ENCODE measurements around the gene C2orf92. TPM values are rescaled to one million over a fixed set of nuclear protein-coding genes. Genes with fewer than 3 reads are reported as not detected.
A peak's percentile ranks its signal among the peaks of the same experiment; 100 is the strongest.

The C2orf92 gene
- total RNA-seq, 1 donor from 2014 or later, result 5.7 TPM

- no peak for DNase-seq (ENCODE audit: low read depth)
Observed at GRCh38 chr2:97712693-97713295, 43.3 kb downstream of the C2orf92 start.

- DNase-seq (ENCODE audit: low read depth), result no peak
Observed at GRCh38 chr2:97713296-97714083, 44.0 kb downstream of the C2orf92 start, which contains the start of gene ZAP70. Gene ZAP70, plus strand, starts transcription at chr2:97713576. Its CDS starts 10,461 bp downstream, at chr2:97724037.

- DNase-seq (ENCODE audit: low read depth), result no peak
Observed at GRCh38 chr2:97714084-97714949, 44.8 kb downstream of the C2orf92 start.

- DNase-seq (ENCODE audit: low read depth), result no peak
Observed at GRCh38 chr2:97714950-97715652, 45.6 kb downstream of the C2orf92 start.

- DNase-seq (ENCODE audit: low read depth), result no peak
Observed at GRCh38 chr2:97715951-97716694, 46.6 kb downstream of the C2orf92 start.

- no peak for DNase-seq (ENCODE audit: low read depth)
Observed at GRCh38 chr2:97716695-97717612, 47.4 kb downstream of the C2orf92 start.

- peak; percentile 46 for DNase-seq (ENCODE audit: low read depth)
Observed at GRCh38 chr2:97717613-97717995, 48.1 kb downstream of the C2orf92 start.

- DNase-seq (ENCODE audit: low read depth), result no peak
Observed at GRCh38 chr2:97718051-97718882, 48.8 kb downstream of the C2orf92 start.

GRCh38 chr2:97718942-97719341, 49.4 kb downstream of the C2orf92 start:
- DNase-seq (ENCODE audit: low read depth), result peak; percentile 51

GRCh38 chr2:97719362-97720155, 50.0 kb downstream of the C2orf92 start:
- DNase-seq (ENCODE audit: low read depth), result no peak

- DNase-seq (ENCODE audit: low read depth), result no peak
Observed at GRCh38 chr2:97720746-97721145, 51.2 kb downstream of the C2orf92 start.

- DNase-seq (ENCODE audit: low read depth), result no peak
Observed at GRCh38 chr2:97722227-97722626, 52.7 kb downstream of the C2orf92 start.

GRCh38 chr2:97723156-97724072, 53.9 kb downstream of the C2orf92 start:
- no peak for DNase-seq (ENCODE audit: low read depth)

- DNase-seq (ENCODE audit: low read depth), result no peak
Observed at GRCh38 chr2:97724073-97724410, 54.5 kb downstream of the C2orf92 start.

- DNase-seq (ENCODE audit: low read depth), result no peak
Observed at GRCh38 chr2:97724501-97724900, 55.0 kb downstream of the C2orf92 start.

GRCh38 chr2:97724946-97725688, 55.6 kb downstream of the C2orf92 start:
- DNase-seq (ENCODE audit: low read depth), result no peak
